Left ventricle myocardium inferior (tissue), 1 donor: ENCODE measurements around the gene MOK. TPM values are rescaled to one million over a fixed set of nuclear protein-coding genes. Genes with fewer than 3 reads are reported as not detected.
A peak's percentile ranks its signal among the peaks of the same experiment; 100 is the strongest.

ENCODE experiments used
- DNase-seq: peaks from one replicate; pipeline ENCODE4 v3.0.0-alpha.2; 2020
- H3K27ac ChIP-seq: fragments of 200-600 bp; replicated peaks from 2 replicates; pipeline ENCODE4 v1.8.0; 2021
- H3K27me3 ChIP-seq: fragments of 200-600 bp; 2 replicates; pipeline ENCODE4 v1.8.0; 2021; ENCODE audit warnings: low read depth
- H3K36me3 ChIP-seq: fragments of 200-600 bp; 2 replicates; pipeline ENCODE4 v1.8.0; 2021
- H3K4me1 ChIP-seq: fragments of 200-600 bp; 2 replicates; pipeline ENCODE4 v1.8.0; 2021
- H3K4me3 ChIP-seq: fragments of 200-600 bp; 2 replicates; pipeline ENCODE4 v1.8.0; 2021; ENCODE audit warnings: mild to moderate bottlenecking, moderate library complexity
- H3K9me3 ChIP-seq: fragments of 200-600 bp; replicated peaks from 2 replicates; pipeline ENCODE4 v1.8.0; 2021
- CTCF ChIP-seq: fragments of 200-600 bp; IDR thresholded peaks from 2 replicates; pipeline ENCODE4 v1.8.0; 2021; ENCODE audit warnings: antibody characterized with exemption, mild to moderate bottlenecking, borderline replicate concordance
- intact Hi-C: fragments of 100-400 bp; cut with micrococcal nuclease; formaldehyde crosslinking; loops from one replicate; pipeline ENCODE4 v1.11.0; 2022
- total RNA-seq: library from RNA; stranded (reverse); fragmentation: NEBNext Ultra II Directional; extraction: Animal tissue kit (Norgen Biotek cat#: 25700); gene quantifications from one replicate; pipeline ENCODE4 v1.2.1, GENCODE V29; 2021
- donor health status: DM: no; HTN: yes; CAD: no; lungs with severe emphysema.

MOK gene
- total RNA-seq, 1 donor from 2014 or later: 12.2 TPM

GRCh38 chr14:102215071-102215470 lies 89.9 kb downstream of the MOK start:
- Histone ChIP-seq H3K27ac (peak overlapping the region; percentile 82), H3K4me1 (peaks cover 54% of the 10 kb centered on the region), H3K9me3 (no peaks in the 10 kb centered on the region), H3K36me3 (peaks cover 26% of the 10 kb centered on the region), H3K4me3 (peak overlapping the region; percentile 37), H3K27me3 (no peaks in the 10 kb centered on the region)
- intact Hi-C loops: no loop called here
- no peak for TF ChIP-seq CTCF
- no peak for DNase-seq

- Histone ChIP-seq H3K4me3 (no peak overlapping the region), H3K27me3 (no peaks in the 10 kb centered on the region), H3K27ac (peak overlapping the region; percentile 82), H3K4me1 (peaks cover 59% of the 10 kb centered on the region), H3K9me3 (no peaks in the 10 kb centered on the region), H3K36me3 (peaks cover 34% of the 10 kb centered on the region)
- intact Hi-C loops: no loop called here
- no peak for TF ChIP-seq CTCF
- no peak for DNase-seq
Observed at GRCh38 chr14:102213984-102214658, 90.8 kb downstream of the MOK start.

- no peak overlapping the region for H3K27ac ChIP-seq
- no peaks in the 10 kb centered on the region for H3K27me3 ChIP-seq
- TF ChIP-seq CTCF: no peak
- H3K36me3 ChIP-seq: peaks cover 41% of the 10 kb centered on the region
- H3K4me1 ChIP-seq: peaks cover 58% of the 10 kb centered on the region
- intact Hi-C loops: no loop called here
- H3K4me3 ChIP-seq: no peak overlapping the region
- no peak for DNase-seq
- H3K9me3 ChIP-seq: no peaks in the 10 kb centered on the region
Observed at GRCh38 chr14:102213470-102213869, 91.5 kb downstream of the MOK start.

- intact Hi-C loops: no loop called here
- no peak for TF ChIP-seq CTCF
- no peak for DNase-seq
- no peaks in the 10 kb centered on the region for H3K9me3 ChIP-seq
- H3K4me3 ChIP-seq: no peak overlapping the region
- no peaks in the 10 kb centered on the region for H3K27me3 ChIP-seq
- peaks cover 41% of the 10 kb centered on the region for H3K36me3 ChIP-seq
- H3K27ac ChIP-seq: no peak overlapping the region
- H3K4me1 ChIP-seq: peaks cover 52% of the 10 kb centered on the region
Observed at GRCh38 chr14:102212845-102213244, 92.1 kb downstream of the MOK start.

GRCh38 chr14:102212356-102212755 lies 92.6 kb downstream of the MOK start:
- intact Hi-C loops: no loop called here
- peaks cover 47% of the 10 kb centered on the region for H3K4me1 ChIP-seq

More at GRCh38 chr14:102212356-102212755, 92.6 kb downstream of the MOK start:
- Histone ChIP-seq H3K27me3 (no peaks in the 10 kb centered on the region), H3K36me3 (peaks cover 45% of the 10 kb centered on the region), H3K27ac (no peak overlapping the region), H3K4me3 (no peak overlapping the region), H3K9me3 (no peaks in the 10 kb centered on the region)
- TF ChIP-seq CTCF: no peak
- DNase-seq: no peak
